Panc1 (cell line): ENCODE measurements around the gene CCM2. TPM values are rescaled to one million over a fixed set of nuclear protein-coding genes. Genes with fewer than 3 reads are reported as not detected.

Experiments
- ATAC-seq: fragments of 200-7000 bp; cut with Tn5 transposase; 2 replicates; pipeline ENCODE4 v1.9.1; 2020; ENCODE audit warnings: mild to moderate bottlenecking, moderate library complexity
- BruUV-seq: library from RNA; stranded (reverse); fragments of 400-500 nt; replicated peaks from 2 replicates; lab custom pipeline; 2021; lab: Mats Ljungman, UMichigan
- CTCF ChIA-PET: fragments of 300-600 bp; sonication (Branson Sonifier 250); formaldehyde crosslinking; loops from one replicate; lab custom pipeline; 2022; ENCODE audit warnings: antibody characterized with exemption; lab: Charles Lee
- POLR2A ChIA-PET: fragments of 300-600 bp; sonication (Branson Sonifier 250); formaldehyde crosslinking; loops from one replicate; lab custom pipeline; 2022; ENCODE audit warnings: antibody characterized with exemption; lab: Charles Lee
- DNase-seq: peaks from one replicate; pipeline ENCODE4 v3.0.0-alpha.2; 2010; ENCODE audit warnings: low read depth, low spot score
- H3K27ac ChIP-seq: 2 replicates; pipeline ENCODE4 v1.5.1; 2011; ENCODE audit warnings: mild to moderate bottlenecking, low read length, inconsistent platforms
- H3K27me3 ChIP-seq: fragments of 200-500 bp; sonication (Bioruptor generic); 2 replicates; pipeline ENCODE4 v1.6.0; 2014; ENCODE audit warnings: low read length, inconsistent platforms; ENCODE audit not compliant: control insufficient read depth, insufficient read depth
- H3K36me3 ChIP-seq: fragments of 200-500 bp; sonication (Bioruptor generic); 2 replicates; pipeline ENCODE4 v1.5.1; 2014; ENCODE audit warnings: inconsistent platforms, mild to moderate bottlenecking, low read length, moderate library complexity; ENCODE audit not compliant: control insufficient read depth, insufficient read depth
- H3K4me1 ChIP-seq: 2 replicates; pipeline ENCODE4 v1.5.1; 2011; ENCODE audit warnings: inconsistent platforms, mild to moderate bottlenecking, low read length, moderate library complexity; ENCODE audit not compliant: control insufficient read depth, insufficient read depth
- H3K4me3 ChIP-seq, 2 experiments: 2 replicates each; pipeline ENCODE4 v1.5.1; 2011 to 2012; ENCODE audit warnings: low read depth in 2 of 2, low read length in 2 of 2, mild to moderate bottlenecking in 2 of 2, inconsistent platforms in 1 of 2, moderate library complexity in 1 of 2
- H3K9me3 ChIP-seq: fragments of 200-500 bp; sonication (Bioruptor generic); 2 replicates; pipeline ENCODE4 v1.5.1; 2014; ENCODE audit warnings: low read depth, mild to moderate bottlenecking, inconsistent platforms, low read length, moderate library complexity; ENCODE audit not compliant: control insufficient read depth, insufficient read depth
- POLR2AphosphoS5 ChIP-seq: IDR thresholded peaks from 2 replicates; pipeline ENCODE4 v1.6.1; 2012; ENCODE audit warnings: mild to moderate bottlenecking, low read depth, low read length, moderate library complexity
- SIN3A ChIP-seq: IDR thresholded peaks from 2 replicates; pipeline ENCODE4 v1.6.1; 2012; ENCODE audit warnings: low read depth, mild to moderate bottlenecking, low read length, moderate library complexity, borderline replicate concordance; ENCODE audit not compliant: insufficient read depth
- TCF7L2 ChIP-seq: IDR thresholded peaks from 2 replicates; pipeline ENCODE4 v1.6.1; 2011; ENCODE audit warnings: mild to moderate bottlenecking, low read depth, low read length, inconsistent platforms
- in situ Hi-C: cut with HindIII; loops from 2 replicates; pipeline ENCODE4 v1.10.0; 2016; ENCODE audit warnings: low sequenced_read_pairs, low pct_unique_long_range_greater_than_20kb
- intact Hi-C: fragments of 100-400 bp; cut with micrococcal nuclease; formaldehyde crosslinking; loops from one replicate; pipeline ENCODE4 v1.10.0; 2022; ENCODE audit not compliant: unreplicated experiment
- total RNA-seq: library from RNA; stranded (reverse); gene quantifications from one replicate; pipeline ENCODE4 v1.2.1, GENCODE V29; 2021; ENCODE audit not compliant: unreplicated experiment
- TF ChIP-seq, protein P1 (sequence below), 2 experiments: IDR thresholded peaks; 2 replicates each; pipeline ENCODE4 v1.6.1; 2011 to 2012; ENCODE audit warnings: low read depth in 2 of 2, control low read depth in 1 of 2, low read length in 1 of 2, mild to moderate bottlenecking in 1 of 2, moderate library complexity in 1 of 2; ENCODE audit not compliant: insufficient read depth in 1 of 2
- TF ChIP-seq, protein P2 (sequence below): fragments of 450-650 bp; IDR thresholded peaks from 2 replicates; pipeline ENCODE4 v1.5.1; 2017; ENCODE audit warnings: mild to moderate bottlenecking

CCM2 gene
- total RNA-seq, 1 experiment from 2014 or later = 97.1 TPM

DNA sequence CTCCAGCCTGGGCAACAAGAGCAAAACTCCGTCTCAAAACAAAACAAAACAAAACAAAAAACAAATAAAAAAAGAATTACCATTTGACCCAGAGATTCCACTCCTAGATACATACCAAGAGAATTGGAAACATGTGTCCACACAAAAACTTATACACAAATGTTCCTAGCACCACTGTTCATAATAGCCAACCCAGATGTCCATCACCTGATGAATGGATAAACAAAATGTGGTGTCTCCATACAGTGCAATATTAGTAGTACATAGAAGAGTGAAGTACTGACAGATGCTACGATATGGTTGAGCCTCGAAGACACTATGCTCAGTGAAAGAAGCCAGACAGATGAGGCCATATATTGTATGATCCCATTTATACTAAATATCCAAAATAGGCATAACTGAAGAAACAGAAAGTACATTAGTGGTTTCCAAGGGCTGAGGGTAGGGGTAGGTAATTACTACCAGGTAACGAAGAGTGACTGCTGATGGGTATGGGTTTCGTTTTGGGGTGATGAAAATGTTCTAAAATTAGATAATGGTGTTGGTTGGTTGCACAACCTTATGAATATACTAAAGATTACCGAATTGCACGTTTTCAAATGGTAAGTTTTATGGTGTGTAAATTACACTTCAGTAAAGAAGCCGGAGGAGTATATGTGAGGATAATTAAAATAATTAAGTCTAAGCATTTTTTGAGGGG, 41.2 kb upstream of the CCM2 start:
- ChIA-PET CTCF (no interaction called here), POLR2A (no interaction called here)
- Histone ChIP-seq H3K27me3 (no peaks in the 10 kb centered on the region), H3K4me3 (no peak overlapping the region), H3K36me3 (no peaks in the 10 kb centered on the region), H3K27ac (no peak overlapping the region), H3K9me3 (no peaks in the 10 kb centered on the region), H3K4me1 (peaks cover 3% of the 10 kb centered on the region; the same call in 1 of the 2 replicates)
- intact Hi-C loops = no loop called here
- in situ Hi-C loops = no loop called here
- BruUV-seq = no TSS peak
- ATAC-seq = no peak
- TF ChIP-seq POLR2AphosphoS5 (no peak), SIN3A (no peak), TCF7L2 (no peak)
- TF ChIP-seq, protein P1, sequence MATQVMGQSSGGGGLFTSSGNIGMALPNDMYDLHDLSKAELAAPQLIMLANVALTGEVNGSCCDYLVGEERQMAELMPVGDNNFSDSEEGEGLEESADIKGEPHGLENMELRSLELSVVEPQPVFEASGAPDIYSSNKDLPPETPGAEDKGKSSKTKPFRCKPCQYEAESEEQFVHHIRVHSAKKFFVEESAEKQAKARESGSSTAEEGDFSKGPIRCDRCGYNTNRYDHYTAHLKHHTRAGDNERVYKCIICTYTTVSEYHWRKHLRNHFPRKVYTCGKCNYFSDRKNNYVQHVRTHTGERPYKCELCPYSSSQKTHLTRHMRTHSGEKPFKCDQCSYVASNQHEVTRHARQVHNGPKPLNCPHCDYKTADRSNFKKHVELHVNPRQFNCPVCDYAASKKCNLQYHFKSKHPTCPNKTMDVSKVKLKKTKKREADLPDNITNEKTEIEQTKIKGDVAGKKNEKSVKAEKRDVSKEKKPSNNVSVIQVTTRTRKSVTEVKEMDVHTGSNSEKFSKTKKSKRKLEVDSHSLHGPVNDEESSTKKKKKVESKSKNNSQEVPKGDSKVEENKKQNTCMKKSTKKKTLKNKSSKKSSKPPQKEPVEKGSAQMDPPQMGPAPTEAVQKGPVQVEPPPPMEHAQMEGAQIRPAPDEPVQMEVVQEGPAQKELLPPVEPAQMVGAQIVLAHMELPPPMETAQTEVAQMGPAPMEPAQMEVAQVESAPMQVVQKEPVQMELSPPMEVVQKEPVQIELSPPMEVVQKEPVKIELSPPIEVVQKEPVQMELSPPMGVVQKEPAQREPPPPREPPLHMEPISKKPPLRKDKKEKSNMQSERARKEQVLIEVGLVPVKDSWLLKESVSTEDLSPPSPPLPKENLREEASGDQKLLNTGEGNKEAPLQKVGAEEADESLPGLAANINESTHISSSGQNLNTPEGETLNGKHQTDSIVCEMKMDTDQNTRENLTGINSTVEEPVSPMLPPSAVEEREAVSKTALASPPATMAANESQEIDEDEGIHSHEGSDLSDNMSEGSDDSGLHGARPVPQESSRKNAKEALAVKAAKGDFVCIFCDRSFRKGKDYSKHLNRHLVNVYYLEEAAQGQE (IDR thresholded peaks at IDR 0.05; ENCODE audit: insufficient read depth in 1 of 2, low read depth in 2 of 2, low read length in 1 of 2) = no peak
- TF ChIP-seq, protein P2, sequence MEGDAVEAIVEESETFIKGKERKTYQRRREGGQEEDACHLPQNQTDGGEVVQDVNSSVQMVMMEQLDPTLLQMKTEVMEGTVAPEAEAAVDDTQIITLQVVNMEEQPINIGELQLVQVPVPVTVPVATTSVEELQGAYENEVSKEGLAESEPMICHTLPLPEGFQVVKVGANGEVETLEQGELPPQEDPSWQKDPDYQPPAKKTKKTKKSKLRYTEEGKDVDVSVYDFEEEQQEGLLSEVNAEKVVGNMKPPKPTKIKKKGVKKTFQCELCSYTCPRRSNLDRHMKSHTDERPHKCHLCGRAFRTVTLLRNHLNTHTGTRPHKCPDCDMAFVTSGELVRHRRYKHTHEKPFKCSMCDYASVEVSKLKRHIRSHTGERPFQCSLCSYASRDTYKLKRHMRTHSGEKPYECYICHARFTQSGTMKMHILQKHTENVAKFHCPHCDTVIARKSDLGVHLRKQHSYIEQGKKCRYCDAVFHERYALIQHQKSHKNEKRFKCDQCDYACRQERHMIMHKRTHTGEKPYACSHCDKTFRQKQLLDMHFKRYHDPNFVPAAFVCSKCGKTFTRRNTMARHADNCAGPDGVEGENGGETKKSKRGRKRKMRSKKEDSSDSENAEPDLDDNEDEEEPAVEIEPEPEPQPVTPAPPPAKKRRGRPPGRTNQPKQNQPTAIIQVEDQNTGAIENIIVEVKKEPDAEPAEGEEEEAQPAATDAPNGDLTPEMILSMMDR = no peak
- DNase-seq = no peak

DNA sequence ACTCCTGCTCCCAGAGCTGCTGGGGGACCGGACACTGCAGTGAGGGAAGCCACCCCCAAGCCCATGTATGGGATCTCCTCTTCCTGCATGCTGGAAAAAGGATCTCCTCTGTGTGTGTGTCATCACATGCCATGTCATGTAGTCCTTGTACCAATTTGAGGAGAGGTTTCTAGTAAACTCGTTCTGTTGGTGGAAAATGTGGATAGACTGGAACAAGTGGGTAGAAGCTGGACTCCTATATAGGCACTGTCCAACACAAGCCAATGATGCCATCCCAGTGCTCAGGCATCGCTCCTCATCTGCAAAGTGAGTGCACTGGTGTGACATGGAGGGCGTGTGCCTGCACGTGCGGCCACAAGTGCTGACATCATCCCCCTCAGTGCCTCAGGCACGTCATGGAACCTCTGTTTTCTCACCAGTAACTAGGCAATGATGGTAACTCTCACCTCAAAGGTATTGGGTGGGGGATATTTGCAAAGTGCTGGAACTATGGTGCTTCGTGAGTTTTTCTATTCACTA, 40.5 kb upstream of the CCM2 start:
- H3K36me3 ChIP-seq = no peaks in the 10 kb centered on the region
- no peak for DNase-seq
- intact Hi-C loops = no loop called here

More for the DNA sequence above, 40.5 kb upstream of the CCM2 start:
- ChIA-PET POLR2A (no interaction called here), CTCF (no interaction called here)
- Histone ChIP-seq H3K4me1 (peaks cover 3% of the 10 kb centered on the region; the same call in 1 of the 2 replicates), H3K27ac (no peak overlapping the region), H3K27me3 (no peaks in the 10 kb centered on the region), H3K9me3 (no peaks in the 10 kb centered on the region), H3K4me3 (no peak overlapping the region)
- no peak for ATAC-seq
- no peak for TF ChIP-seq POLR2AphosphoS5
- no peak for TF ChIP-seq SIN3A
- TF ChIP-seq, protein P2 = no peak
- TF ChIP-seq, protein P1 (IDR thresholded peaks at IDR 0.05; ENCODE audit: insufficient read depth in 1 of 2, low read depth in 2 of 2, low read length in 1 of 2) = no peak
- no peak for TF ChIP-seq TCF7L2
- BruUV-seq = no TSS peak
- in situ Hi-C loops = no loop called here
